M059J (cell line): Measurements from ENCODE around the gene ZDHHC8. TPM values are rescaled to one million over a fixed set of nuclear protein-coding genes. Genes with fewer than 3 reads are reported as not detected.

Experiments
- DNase-seq: peaks from one replicate; pipeline ENCODE4 v3.0.0-alpha.2; 2012; ENCODE audit warnings: low read depth
- total RNA-seq: library from RNA; depleted of rRNA; stranded (reverse); fragments of >200 nt; shearing (Covaris generic); gene quantifications from 2 replicates; pipeline ENCODE4 v1.2.3, GENCODE V29; 2014; rRNA removed

ZDHHC8 gene
- total RNA-seq, 1 experiment from 2014 or later = 12.1 TPM

DNA sequence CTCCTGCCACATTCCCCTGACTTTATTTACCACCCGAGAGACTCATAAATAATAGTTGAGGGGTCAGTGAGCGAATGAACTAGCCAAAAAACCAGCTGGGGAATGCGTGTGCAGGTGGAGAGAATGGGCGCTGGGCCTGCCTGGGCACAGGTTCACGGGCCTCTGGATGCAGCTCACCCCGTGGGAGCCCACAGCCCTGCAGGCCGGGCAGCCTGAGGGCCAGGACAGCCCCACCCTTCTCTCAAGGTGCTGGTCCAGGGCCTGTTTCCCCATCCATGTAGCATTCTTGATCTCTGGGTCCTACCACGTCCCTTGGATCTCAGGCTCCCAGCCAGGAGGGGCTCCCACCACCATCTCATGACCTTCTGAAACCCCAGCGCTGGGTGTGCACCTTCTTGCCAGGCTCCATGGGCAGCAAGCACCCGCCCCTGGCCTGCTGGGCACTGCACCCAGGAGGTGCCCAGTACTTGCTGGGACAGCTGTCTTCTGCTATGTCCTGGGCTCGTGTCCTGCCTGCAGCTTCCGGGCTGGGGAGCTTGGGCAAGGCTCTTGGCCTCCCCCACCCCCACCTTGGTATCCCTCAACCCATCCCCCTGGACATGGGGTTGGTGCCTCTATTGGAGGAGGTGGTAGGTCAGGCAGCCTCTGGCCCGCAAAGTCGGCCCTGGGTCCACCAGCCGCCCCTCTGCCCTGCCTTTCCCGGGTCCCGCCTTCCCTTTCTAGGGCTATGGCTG, 62.3 kb downstream of the ZDHHC8 start:
- no peak for DNase-seq

DNA sequence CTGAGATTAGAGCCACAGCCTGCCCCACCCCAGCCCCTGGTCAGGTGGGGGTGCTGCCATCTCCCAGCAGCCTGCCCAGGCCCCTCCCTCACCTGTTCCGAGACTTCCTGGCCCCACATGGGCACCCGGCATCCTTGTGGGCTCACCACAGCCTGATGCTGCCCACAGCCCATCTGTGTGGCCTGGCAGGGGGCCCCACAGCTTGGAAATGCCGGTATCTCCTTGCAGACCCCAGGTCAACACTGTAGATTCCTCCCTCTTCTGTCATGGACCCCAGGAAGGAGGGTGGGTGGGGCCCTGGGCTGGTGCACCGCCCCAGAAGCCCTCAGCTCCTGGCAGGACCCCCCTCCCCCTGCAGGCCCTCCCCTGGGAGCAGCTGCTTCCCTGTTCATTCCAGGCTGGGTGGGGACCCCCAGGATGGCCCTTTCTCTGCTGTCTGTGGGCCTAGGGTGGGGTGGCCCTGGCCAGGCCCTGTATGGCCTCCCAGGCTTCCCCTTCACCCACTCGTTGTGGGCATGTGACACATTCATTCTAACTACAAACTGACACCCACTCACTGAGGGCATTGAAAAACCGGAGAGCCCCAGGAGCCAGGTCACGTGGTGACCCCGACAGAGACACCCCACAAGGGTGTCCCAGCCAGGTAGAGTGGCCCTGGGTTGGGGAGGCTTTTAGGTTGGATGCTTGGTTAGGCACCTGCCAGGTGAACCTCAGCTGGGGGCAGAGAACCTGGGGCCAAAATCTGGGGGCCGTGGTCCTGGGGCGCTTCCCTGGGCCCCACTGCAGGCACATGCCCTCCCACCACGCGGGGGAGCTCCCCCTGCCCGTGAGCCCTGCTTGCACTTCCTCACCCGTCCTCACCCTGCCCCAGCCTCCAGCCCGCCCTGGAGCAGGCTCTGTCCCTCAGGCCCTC, 63.3 kb downstream of the ZDHHC8 start:
- no peak for DNase-seq

DNA sequence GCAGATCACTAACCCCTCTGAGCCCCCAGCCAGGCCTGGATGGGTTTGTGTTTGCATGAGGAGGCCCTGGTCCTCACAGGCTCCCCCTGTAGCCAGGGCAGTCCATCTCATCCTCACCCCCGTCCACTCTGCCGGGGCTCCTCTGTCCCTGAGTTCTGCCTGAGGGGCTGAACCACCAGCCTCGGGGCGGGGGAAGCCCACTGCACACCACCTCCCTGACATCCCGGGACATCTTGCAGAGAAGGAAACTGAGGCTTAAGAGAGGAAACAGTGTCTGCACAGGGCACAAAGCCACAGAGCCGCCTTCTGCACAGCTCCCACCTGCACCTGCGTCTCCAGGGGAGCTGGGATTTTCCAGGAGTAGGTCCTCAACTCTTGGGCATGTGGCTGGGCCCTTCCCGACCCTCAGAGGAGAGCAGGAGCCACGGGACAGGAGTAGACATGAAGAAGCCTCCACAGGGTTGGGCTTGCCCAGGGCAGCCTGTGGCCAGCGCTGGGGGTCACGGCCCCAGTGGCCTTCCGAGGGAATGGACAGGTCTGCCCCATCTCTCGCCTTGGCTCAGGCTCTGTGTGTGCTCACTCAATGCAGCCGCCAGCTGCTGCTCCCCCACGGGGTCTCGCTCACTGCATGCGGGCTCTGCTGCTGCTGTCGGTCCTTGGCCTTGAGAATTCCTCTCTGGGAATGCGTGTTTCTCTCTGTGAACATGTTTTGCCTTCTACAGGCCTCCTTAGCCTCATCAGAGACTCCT, 64.7 kb downstream of the ZDHHC8 start:
- DNase-seq = no peak

Other genes with a start within 250 kb of the ZDHHC8 start
- 182 and 248 TPM in 2 replicates for gene COMT, start 190.0 kb upstream of the ZDHHC8 start, total RNA-seq
- 20.7 and 21.8 TPM in 2 replicates for gene TXNRD2, start 190.0 kb upstream of the ZDHHC8 start, total RNA-seq
- gene ARVCF, start 115.0 kb upstream of the ZDHHC8 start, total RNA-seq = 4.8 and 5.1 TPM in 2 replicates
- gene TANGO2, start 110.7 kb upstream of the ZDHHC8 start, total RNA-seq = 34.0 and 36.1 TPM in 2 replicates
- gene DGCR8, start 51.6 kb upstream of the ZDHHC8 start, total RNA-seq = 13.5 and 18.2 TPM in 2 replicates
- gene RANBP1, start 15.7 kb upstream of the ZDHHC8 start, total RNA-seq = 828 and 1,137 TPM in 2 replicates
- 17.9 and 21.0 TPM in 2 replicates for gene TRMT2A, start 14.6 kb upstream of the ZDHHC8 start, total RNA-seq
- gene CCDC188, start 19.3 kb downstream of the ZDHHC8 start, total RNA-seq = 0.69 TPM in 1 of 2 replicates, not detected in the other
- 1.7 and 2.4 TPM in 2 replicates for gene RTN4R, start 136.5 kb downstream of the ZDHHC8 start, total RNA-seq
- 52.1 and 52.2 TPM in 2 replicates for gene DGCR6L, start 188.3 kb downstream of the ZDHHC8 start, total RNA-seq